ENCODE measurements around the gene PUSL1.

Gene PUSL1

DNA sequence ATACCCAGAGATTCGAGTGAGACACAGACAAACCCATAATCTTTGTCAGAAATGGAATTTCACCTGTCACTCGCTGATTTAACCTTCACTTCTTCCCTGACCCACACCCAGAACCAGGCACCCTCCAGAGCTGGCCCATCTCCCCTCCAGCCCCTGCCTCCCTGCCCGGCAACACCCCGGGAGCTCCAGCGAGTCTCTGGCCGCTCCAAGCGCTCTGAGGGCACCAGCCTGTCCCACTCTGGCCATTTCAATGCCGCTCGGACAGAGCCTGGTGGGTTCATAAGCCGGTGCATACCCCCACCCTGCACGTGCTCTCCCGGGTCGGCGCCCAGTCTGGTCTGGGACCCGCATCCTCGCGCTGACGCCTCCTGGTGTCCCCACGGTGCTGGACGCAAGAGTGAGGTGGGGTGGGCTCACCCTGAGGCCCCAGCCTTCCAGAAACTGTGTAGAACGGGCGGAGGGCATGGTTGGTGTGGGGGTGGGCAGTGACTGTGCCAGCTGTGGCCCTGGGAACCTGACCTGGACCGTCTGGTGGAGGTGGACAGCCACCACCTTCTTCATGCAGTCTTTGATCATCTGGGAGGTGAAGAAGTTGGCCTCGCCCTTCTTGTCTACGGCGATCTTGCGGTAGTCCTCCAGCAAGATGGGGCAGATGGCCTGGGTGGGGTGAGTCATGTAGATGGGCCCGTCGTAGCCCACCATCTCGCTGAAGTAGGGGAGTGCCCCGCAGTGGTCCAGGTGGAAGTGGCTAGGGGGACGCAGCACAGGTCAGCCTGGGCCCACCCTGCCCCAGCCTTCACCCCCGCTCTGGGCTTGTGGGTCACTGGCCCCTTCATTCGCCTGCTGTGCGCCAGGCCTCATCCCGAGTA, 10.6 kb downstream of the PUSL1 start:
- no peak for TF ChIP-seq CTCF (IDR thresholded peaks at IDR 0.05; ENCODE audit: low read depth, low read length)
- Histone ChIP-seq H3K4me3 (ENCODE audit: low read depth, low read length) (no peak overlapping the region), H3K9me3 (no peaks in the 10 kb centered on the region), H3K4me1 (no peaks in the 10 kb centered on the region; the same call in 1 of the 2 replicates), H3K27me3 (no peaks in the 10 kb centered on the region), H3K36me3 (peaks cover 65% of the 10 kb centered on the region)
- no peak for DNase-seq

DNA sequence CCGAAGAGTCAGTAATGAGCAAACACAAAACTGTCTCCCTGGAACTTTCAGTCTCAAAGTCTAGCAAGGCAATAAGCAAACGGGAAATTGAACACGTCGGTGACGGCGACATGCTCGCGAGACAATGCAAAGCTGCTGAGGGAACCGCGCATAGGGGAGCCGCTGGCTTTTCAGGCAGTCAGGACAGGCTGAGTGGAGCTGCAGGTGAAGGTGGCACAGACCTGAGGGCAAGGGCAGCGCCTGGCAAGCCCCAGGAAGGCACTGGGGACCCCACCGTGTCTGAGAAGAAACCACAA, 11.2 kb downstream of the PUSL1 start:
- Histone ChIP-seq H3K36me3 (peaks cover 61% of the 10 kb centered on the region), H3K27me3 (no peaks in the 10 kb centered on the region), H3K4me3 (ENCODE audit: low read depth, low read length) (no peak overlapping the region), H3K9me3 (no peaks in the 10 kb centered on the region), H3K4me1 (no peaks in the 10 kb centered on the region; the same call in 1 of the 2 replicates)
- no peak for DNase-seq
- TF ChIP-seq CTCF (IDR thresholded peaks at IDR 0.05; ENCODE audit: low read depth, low read length), result no peak

DNA sequence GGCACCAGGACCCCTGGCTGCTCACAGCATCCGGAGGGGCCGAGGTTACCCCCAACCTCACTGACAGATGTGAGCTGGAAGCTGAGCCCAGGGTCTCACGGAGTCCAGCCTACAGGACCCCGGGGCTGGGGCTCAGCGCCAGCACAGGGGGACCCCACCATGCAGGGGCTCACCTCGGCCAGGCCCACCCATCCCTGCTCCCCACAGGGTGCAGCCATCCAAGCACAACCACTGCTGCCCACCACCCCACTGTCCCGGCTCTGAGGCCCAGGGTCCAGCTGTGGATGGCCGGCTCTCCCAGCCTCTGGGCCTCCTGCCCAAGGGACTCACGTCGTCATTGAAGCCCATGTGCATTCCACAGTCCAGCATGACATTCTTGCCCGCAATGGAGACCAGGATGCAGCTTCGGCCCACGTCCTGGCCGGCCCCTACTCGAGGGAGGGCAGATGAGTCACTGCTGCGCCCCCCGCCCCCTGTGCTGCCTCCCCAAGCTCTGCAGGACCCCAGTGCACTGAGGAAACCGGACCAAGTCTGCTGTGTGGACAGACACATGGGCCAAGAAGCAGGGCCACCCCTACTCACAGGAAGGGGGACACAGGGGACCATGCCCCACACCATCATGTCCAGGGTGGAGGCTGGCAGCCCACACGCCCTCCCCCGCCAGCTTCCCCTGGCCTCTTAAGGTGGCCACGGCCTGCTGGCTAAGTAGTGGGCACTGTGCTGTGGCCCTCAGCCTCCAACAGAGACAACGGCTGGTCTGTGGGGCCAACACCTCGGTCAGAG, 12.5 kb downstream of the PUSL1 start:
- Histone ChIP-seq H3K36me3 (peaks cover 53% of the 10 kb centered on the region), H3K4me1 (no peaks in the 10 kb centered on the region; the same call in 1 of the 2 replicates), H3K9me3 (no peaks in the 10 kb centered on the region), H3K27me3 (no peaks in the 10 kb centered on the region), H3K4me3 (ENCODE audit: low read depth, low read length) (no peak overlapping the region)
- DNase-seq, result no peak
- TF ChIP-seq CTCF (IDR thresholded peaks at IDR 0.05; ENCODE audit: low read depth, low read length), result no peak

DNA sequence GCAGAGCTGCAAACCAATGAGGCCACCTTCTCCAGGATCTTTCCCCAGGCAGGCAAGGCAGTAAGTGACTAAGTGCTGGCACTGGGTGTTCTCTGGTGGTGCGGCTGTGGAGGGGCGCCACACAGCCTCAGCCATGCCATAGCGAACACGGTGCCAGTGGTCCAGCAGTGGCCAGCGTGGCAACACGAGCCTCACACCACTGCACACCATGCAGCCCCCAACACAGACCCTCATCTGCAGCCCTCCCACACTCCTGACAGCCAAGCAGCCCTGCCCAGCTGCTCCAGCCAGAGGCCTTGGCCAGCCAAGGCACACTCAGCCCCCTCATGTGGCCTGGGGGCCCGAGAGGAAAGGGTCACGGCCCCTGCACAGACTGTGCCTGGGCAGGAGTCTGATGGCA, 13.1 kb downstream of the PUSL1 start:
- H3K36me3 ChIP-seq, result peaks cover 47% of the 10 kb centered on the region
- TF ChIP-seq CTCF (IDR thresholded peaks at IDR 0.05; ENCODE audit: low read depth, low read length), result no peak

DNA sequence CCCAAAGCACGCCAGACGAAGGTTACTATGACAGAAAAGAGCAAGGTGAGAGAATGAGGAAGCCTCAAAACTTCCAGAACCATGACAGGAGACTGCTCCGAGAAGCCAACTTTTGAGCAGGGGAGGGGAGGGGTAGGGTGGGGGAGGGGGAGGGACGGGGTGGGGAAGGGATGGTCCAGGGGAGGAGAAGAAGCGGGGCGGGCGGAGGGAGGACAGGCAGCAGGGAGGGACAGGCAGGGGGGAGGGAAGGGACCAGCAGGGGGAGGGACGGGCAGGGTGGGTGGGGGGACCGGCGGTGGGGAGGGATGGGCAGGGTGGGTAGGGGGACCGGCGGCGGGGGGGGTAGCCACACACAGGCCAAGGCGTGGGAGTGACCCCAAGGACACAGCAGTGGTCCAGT, 14.0 kb downstream of the PUSL1 start:
- Histone ChIP-seq H3K4me3 (ENCODE audit: low read depth, low read length) (no peak overlapping the region), H3K27me3 (no peaks in the 10 kb centered on the region), H3K36me3 (peaks cover 46% of the 10 kb centered on the region), H3K9me3 (no peaks in the 10 kb centered on the region), H3K4me1 (no peaks in the 10 kb centered on the region; the same call in 1 of the 2 replicates)
- TF ChIP-seq CTCF (IDR thresholded peaks at IDR 0.05; ENCODE audit: low read depth, low read length), result no peak
- no peak for DNase-seq

More for the DNA sequence above, 13.1 kb downstream of the PUSL1 start:
- Histone ChIP-seq H3K4me3 (ENCODE audit: low read depth, low read length) (no peak overlapping the region), H3K4me1 (no peaks in the 10 kb centered on the region; the same call in 1 of the 2 replicates), H3K27me3 (no peaks in the 10 kb centered on the region), H3K9me3 (no peaks in the 10 kb centered on the region)
- no peak for DNase-seq

- no peaks in the 10 kb centered on the region; the same call in 1 of the 2 replicates for H3K4me1 ChIP-seq
- no peak overlapping the region for H3K4me3 ChIP-seq (ENCODE audit: low read depth, low read length)
Observed at GRCh38 chr1:1322952-1323351, 14.6 kb downstream of the PUSL1 start.

More at GRCh38 chr1:1322952-1323351, 14.6 kb downstream of the PUSL1 start:
- no peaks in the 10 kb centered on the region for H3K9me3 ChIP-seq
- H3K36me3 ChIP-seq, result peaks cover 43% of the 10 kb centered on the region
- H3K27me3 ChIP-seq, result no peaks in the 10 kb centered on the region
- DNase-seq, result no peak
- TF ChIP-seq CTCF (IDR thresholded peaks at IDR 0.05; ENCODE audit: low read depth, low read length), result no peak

Measured in BE2C (cell line).